Left cardiac atrium (tissue), 4 donors: ENCODE data around the gene PEX26. TPM values are rescaled to one million over a fixed set of nuclear protein-coding genes. Genes with fewer than 3 reads are reported as not detected.
A peak's percentile ranks its signal among the peaks of the same experiment; 100 is the strongest.
"Not testable (repeated sequence)": the region's sequence is repeated elsewhere in the genome, so short reads cannot be mapped to it uniquely, and the experiment has no call there.

ENCODE experiments used
- ATAC-seq, 2 donors: fragments of 200-7000 bp; cut with Tn5 transposase; one replicate each; pipeline ENCODE4 v1.9.1; 2020; ENCODE audit warnings: mild to moderate bottlenecking in 2 of 2, moderate library complexity in 2 of 2
- DNase-seq: peaks from one replicate; pipeline ENCODE4 v3.0.0-alpha.2; 2020
- intact Hi-C, 2 donors: fragments of 100-400 bp; cut with DNase I; formaldehyde crosslinking; loops; one replicate each; pipeline versions ENCODE4 v1.14.1 to v1.15.1; 2022 to 2023
- total RNA-seq, 2 donors: library from RNA; stranded (reverse); fragmentation: NEBNext Ultra II Directional; extraction: Animal tissue kit (Norgen Biotek cat#: 25700); gene quantifications; one replicate each; pipeline ENCODE4 v1.2.1, GENCODE V29; 2021
- donor health status: DM: no; HTN: yes; CAD: no.
- donor health status: DM: no; HTN: yes; CAD: no; lungs with severe emphysema.
- donor health status: DM: yes; HTN: yes; CAD: no.
- donor health status: Dilated cardiomyopathy.

The PEX26 gene
- total RNA-seq, 2 donors from 2014 or later = 21.6 to 22.5 TPM

DNA sequence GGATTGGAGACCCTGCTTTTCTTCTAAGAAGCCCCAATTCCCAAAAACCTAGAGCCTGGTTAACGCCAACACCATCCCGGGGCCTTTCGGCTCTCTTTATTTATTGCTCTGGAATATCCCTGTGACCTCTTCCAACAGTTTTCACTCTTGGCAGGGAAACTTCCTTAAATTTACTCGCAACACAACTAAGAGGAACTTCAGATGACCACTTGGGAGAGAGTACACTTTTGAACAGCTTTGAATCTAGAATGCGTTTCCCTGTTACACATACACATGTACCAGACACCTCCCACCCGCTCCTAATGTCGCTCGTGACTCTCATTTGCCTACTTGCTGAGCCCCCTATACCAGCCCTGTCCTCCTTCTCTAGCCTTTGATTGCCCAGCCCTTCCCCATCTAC, 52.2 kb downstream of the PEX26 start:
- ATAC-seq (no peak), DNase-seq (no peak)
- intact Hi-C loops = no loop called here

DNA sequence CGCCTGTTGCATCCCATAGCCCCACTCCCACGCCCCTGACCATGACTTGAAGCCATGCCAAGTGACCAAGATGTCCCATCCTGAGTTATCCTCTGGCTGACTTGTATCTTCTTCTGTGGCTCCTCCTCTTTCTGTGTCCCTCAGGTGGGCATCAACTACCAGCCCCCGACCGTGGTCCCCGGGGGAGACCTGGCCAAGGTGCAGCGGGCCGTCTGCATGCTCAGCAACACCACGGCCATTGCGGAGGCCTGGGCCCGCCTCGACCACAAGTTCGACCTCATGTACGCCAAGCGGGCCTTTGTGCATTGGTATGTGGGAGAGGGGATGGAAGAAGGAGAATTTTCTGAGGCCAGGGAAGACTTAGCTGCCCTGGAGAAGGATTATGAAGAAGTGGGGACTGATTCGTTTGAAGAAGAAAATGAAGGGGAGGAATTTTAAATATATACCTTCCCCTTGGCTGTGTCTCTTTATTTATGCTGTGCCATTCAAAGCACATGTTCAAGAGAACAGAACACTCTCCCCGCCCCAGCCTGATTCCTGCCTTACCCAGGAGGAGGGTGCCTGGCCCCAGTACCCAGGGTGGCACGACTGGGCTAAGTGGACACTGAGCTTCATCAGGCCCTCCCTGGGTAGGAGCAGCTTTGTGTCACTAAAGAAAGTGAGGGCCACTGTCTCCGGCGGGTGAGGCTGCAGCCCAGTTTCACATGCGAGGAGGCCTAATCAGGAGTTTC, 53.1 kb downstream of the PEX26 start:
- intact Hi-C loops = no loop called here
- DNase-seq (no peak), ATAC-seq (no peak)

DNA sequence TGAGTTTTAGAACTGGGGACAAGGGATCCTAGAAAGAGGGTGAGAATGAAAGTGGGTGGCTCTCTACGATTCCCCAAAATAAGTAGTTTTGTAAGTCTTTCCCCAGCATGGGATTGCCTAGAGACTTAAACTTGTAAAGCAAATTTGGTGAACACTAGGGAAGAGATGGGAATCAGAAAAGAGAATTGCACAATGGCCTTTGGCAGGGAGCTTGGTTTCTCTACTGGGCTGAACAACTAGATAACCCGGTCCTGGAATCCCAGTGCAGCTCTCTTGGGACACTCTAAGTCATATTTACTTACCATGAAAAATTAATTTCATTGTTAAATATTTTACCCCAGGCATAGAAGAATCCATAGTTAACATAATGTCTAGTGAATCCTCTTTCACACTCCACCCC, 55.7 kb downstream of the PEX26 start:
- ATAC-seq (peak; percentile 44 to 85), DNase-seq (no peak)
- intact Hi-C loops = no loop called here

DNA sequence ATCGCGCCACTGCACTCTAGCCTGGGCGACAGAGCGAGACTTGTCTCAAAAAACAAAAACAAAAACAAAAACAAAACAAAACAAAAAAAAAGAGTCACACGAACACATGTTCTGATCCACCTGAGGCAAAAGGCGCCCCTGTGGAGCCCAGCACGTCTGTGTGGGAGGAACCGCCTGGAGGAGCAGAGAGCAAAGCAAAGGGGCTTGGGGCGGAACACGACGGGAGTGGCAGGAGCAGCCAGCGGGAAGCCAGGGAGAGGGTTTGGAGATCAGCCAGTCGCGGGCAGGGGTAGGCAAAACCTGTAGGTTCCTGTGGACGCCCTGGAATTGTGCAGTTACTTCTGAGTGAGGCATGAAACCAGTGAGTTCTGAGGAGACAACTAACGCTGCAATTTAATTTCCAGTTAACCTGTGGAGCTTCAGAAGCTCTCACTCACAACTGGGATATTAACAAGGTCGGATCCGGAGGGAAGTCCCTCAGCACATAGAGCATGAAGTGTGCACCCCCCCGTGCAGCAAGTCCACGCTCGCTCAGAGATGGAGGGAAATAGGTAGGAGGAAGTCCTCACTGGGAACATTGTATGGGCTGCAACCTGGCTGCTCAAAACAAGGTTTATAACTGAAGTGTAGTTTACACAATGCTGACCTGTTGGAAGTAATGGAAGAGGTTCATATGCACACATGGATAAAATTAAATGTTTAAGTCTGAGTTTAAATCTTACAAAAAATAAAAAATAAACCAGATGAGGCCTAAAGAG, 59.0 kb downstream of the PEX26 start:
- no peak for DNase-seq

DNA sequence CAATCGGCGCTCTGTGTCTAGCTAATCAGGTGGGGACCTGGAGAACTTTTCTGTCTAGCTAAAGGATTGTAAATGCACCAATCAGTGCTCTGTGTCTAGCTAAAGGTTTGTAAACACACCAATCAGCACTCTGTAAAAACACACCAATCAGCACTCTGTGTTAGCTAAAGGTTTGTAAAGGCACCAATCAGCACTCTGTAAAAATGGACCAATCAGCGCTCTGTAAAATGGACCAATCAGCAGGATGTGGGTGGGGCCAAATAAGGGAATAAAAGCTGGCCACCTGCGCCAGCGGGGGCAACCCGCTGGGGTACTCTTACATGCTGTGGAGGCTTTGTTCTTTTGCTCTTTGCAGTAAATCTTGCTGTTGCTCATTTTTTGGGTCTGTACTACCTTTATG, 63.2 kb downstream of the PEX26 start:
- not testable (repeated sequence) for ATAC-seq, DNase-seq
- intact Hi-C loops = loop anchor here in 1 of 2 donors (10.0 kb wide), 1 partner anchor 46 kb away; no protein-coding TSS in a partner anchor

More for the DNA sequence above, 59.0 kb downstream of the PEX26 start:
- intact Hi-C loops = no loop called here
- no peak for ATAC-seq

DNA sequence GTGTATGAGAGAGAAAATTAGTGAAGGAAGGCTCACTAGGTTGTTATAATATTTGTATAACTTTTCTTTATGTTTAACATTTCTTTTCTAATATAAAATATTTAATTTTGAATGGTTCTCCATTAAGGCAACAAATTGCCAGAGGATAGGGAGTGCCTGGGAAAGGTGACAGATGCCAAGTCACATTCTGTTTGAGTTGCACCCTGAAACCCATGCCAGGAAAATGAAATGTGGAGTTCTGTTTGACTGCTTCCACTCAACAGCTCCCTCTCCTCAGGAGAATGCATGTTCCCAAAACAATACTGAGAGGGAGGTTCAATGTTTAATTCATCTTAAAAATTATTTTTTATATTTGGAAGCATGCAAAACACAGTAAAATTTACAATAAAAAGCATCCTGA, 66.3 kb downstream of the PEX26 start:
- no peak for ATAC-seq
- intact Hi-C loops = loop anchor here in 1 of 2 donors (10.0 kb wide), 1 partner anchor 49 kb away; no protein-coding TSS in a partner anchor
- no peak for DNase-seq

DNA sequence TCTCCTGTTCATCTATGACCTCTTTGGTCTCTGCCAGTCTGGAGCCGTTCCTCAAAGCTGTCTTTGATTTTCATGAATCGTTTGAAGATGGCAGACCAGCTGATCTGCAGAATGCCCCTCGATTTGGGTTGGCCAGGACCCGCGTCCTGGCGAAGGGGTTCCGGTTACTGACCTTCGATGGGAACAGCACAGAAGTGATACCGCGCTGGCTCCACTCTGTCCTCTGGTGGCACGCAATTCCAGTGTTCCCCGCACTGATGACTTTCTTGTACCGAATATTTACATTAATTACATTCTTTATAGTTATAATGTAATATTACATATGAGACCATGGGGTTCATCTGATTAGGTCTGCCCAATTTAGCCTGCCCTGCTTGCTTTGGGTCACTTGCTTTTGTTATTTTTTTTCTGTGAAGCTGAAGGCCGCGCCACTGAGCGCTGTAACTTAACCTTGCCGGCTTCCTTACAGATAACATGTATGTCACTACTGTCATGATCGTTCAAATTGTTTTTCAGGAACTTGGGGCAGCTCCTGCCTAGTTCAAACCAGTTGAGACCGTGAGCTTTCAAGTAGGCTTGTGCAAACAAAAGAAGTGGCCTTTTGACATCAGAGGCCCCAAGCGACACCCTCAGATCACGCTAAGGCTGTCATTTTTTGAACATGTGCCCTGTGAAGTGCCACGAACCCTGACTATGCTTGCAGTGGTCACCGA, 68.0 kb downstream of the PEX26 start:
- intact Hi-C loops = loop anchor here in 1 of 2 donors (10.0 kb wide), 1 partner anchor 51 kb away; no protein-coding TSS in a partner anchor
- ATAC-seq (no peak), DNase-seq (no peak)

DNA sequence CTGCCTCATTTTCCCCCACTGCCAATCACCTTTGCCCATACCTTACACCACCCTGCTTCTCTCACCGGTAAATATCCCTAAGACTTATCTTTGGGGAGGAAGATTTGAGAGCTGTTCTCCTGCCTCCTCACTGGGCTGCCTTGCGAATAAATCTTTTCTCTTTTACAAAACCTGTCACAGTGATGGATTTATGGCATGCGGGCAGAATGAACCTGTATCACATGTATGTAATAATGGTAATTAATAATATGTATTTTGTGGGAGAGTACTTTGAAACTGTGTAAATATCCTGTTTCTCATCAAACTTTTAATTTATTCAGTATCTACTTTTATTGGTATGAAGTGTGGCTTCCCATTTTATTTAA, 68.6 kb downstream of the PEX26 start:
- intact Hi-C loops = loop anchor here in 1 of 2 donors (10.0 kb wide), 1 partner anchor 52 kb away; no protein-coding TSS in a partner anchor
- DNase-seq (no peak), ATAC-seq (no peak)

DNA sequence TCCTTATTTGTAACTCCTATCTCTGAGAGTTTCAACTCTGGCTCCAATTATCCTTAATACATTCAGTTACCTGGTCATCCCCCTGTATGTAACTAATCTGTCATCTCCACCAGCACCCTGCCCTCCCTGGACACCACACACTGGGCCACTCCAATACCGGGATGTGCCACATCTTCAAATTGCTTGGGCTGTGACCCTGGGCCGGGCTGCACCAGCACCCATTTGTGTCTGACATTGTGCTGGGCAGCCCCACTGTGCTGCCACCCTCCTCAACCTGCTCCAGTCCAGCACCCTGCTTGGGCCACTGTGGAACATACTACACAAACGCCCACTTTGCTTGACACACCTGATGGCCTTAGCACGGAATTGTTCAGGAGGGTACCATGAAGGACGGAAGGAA, 70.0 kb downstream of the PEX26 start:
- DNase-seq (no peak), ATAC-seq (no peak)
- intact Hi-C loops = loop anchor here in 1 of 2 donors (10.0 kb wide), 1 partner anchor 53 kb away; no protein-coding TSS in a partner anchor

DNA sequence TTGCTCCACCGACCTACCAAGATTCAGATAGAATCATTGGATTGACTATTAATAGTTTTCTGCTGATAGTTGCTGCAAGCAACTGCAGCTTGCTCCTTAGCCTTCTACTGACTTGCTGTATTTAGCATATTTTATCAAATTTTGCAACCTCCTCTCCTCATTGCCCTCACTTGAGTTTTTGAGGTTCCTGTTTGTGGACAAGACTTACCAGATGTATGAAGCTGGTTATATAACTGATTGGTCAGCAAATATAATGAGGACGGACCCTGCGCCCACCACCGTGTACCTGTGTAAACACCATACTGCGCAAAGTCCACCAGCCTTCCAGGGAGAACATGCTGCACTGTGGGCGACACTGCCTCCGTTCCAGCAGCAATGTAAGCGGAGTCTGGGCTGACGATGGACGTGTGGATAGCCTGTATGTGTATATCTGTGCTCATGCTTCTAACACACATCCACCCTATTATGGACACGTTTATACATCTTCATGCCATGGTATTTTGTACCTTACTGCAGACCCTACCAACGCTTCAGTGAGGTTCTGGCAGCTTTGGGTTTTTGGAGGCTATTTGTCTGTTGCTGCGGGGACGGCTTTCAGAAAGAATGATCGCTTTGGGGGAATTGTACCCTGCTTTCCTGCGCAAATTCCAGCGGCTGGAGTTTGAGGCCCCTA, 70.6 kb downstream of the PEX26 start:
- intact Hi-C loops = loop anchor here in 1 of 2 donors (10.0 kb wide), 1 partner anchor 54 kb away; no protein-coding TSS in a partner anchor

DNA sequence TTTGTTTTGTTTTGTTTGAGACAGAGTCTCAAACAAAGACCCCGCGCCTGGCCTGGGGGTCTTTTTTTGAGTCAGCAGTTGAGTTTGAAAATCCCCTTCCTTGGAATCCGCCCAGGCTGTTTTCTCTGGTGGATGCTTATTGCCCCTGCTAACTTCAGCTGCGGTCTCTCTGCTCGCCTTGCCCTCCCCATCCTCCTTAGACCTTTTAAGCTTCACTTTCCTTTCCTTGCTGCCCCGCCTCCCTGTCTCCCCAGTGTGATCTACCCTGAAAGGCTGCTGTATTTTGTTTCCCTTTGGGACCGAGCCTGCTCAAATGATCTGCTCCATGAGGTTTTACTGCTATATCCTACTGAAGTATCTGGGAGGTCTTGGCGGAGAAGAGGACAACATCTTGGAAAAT, 74.7 kb downstream of the PEX26 start:
- DNase-seq (no peak), ATAC-seq (no peak)
- intact Hi-C loops = no loop called here

More for the DNA sequence above, 70.6 kb downstream of the PEX26 start:
- DNase-seq (no peak), ATAC-seq (no peak)

DNA sequence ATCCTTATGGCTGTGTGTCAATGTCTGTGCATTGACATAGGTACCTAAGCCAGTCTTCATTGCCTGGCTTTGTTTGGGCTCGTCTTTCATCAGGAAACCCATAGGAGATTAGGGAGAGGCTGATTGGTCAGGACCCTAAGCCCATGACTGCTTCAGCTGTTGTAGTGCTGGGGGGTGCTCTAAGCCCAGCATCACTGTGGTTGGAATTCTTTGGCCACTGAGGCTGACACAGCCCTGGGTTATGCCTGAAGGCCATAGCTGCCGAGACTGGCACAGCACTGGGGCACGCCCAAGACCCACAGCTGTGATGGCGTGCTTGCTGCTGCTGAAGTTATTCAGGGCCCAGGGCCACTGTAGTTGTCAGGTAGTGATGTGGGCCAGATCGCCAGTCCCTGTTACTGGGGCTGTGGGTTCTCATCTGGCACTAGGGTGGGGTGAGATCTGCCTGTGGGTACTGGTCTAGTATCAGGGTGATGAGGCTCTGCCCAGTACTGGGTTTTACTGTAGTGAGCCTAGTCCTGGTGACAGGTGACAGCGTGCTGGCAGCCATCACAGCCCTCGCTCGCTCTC, 77.1 kb downstream of the PEX26 start:
- no peak for ATAC-seq
- DNase-seq = no peak

More for the DNA sequence above, 77.1 kb downstream of the PEX26 start:
- intact Hi-C loops = no loop called here

Other genes with a start within 250 kb of the PEX26 start
- 10 to 100 TPM; 54.7 to 80.1 TPM for gene MICAL3, start 53.4 kb upstream of the PEX26 start, total RNA-seq
- 100 to 1,000 TPM in 1 of 2 donors, 10 to 100 TPM in 1; 98.8 to 200 TPM for gene TUBA8, start 32.8 kb downstream of the PEX26 start, total RNA-seq
- 1 to 10 TPM; 3.3 to 5.1 TPM for gene USP18, start 72.2 kb downstream of the PEX26 start, total RNA-seq